GM12874 (cell line): ENCODE results near the gene UNC50.
A peak's percentile ranks its signal among the peaks of the same experiment; 100 is the strongest.

ENCODE experiments used
- CTCF ChIP-seq: IDR thresholded peaks from 2 replicates; pipeline ENCODE4 v1.5.1; 2011; ENCODE audit warnings: low read depth, mild to moderate bottlenecking, control low read depth, low read length, moderate library complexity; ENCODE audit not compliant: insufficient read depth

UNC50 gene

GRCh38 chr2:98615481-98615880, 7.1 kb downstream of the UNC50 start:
- no peak for TF ChIP-seq CTCF

GRCh38 chr2:98617149-98617548, 8.8 kb downstream of the UNC50 start:
- no peak for TF ChIP-seq CTCF

GRCh38 chr2:98623657-98624056, 15.3 kb downstream of the UNC50 start:
- no peak for TF ChIP-seq CTCF

- TF ChIP-seq CTCF, result no peak
These were observed 24.0 kb downstream of the UNC50 start for GRCh38 chr2:98632351-98632750.

GRCh38 chr2:98634406-98635092, 26.2 kb downstream of the UNC50 start:
- peak; percentile 41; the same call in 1 of the 2 replicates for TF ChIP-seq CTCF

GRCh38 chr2:98637401-98638147, 29.2 kb downstream of the UNC50 start:
- TF ChIP-seq CTCF, result no peak

GRCh38 chr2:98643496-98644100, 35.2 kb downstream of the UNC50 start:
- TF ChIP-seq CTCF, result no peak
